Fibroblast of lung (primary cell): ENCODE data around the gene SLC25A24. TPM values are rescaled to one million over a fixed set of nuclear protein-coding genes. Genes with fewer than 3 reads are reported as not detected.

Experiments
- DNase-seq, 2 donors: peaks; one replicate each; pipeline versions ENCODE4 v3.0.0 to v3.0.0-alpha.2; 2010; ENCODE audit warnings: low read depth in 2 of 2
- H2AFZ ChIP-seq: 2 replicates; pipeline ENCODE4 v1.5.1; 2012; ENCODE audit warnings: low read length, control low read depth, inconsistent platforms
- H3K27ac ChIP-seq: 2 replicates; pipeline ENCODE4 v1.5.1; 2011; ENCODE audit warnings: low read length, control low read depth; ENCODE audit not compliant: insufficient read depth
- H3K27me3 ChIP-seq: 2 replicates; pipeline ENCODE4 v1.5.1; 2011; ENCODE audit warnings: mild to moderate bottlenecking, low read length; ENCODE audit not compliant: control insufficient read depth, insufficient read depth
- H3K36me3 ChIP-seq: 2 replicates; pipeline ENCODE4 v1.5.1; 2011; ENCODE audit warnings: low read length; ENCODE audit not compliant: control insufficient read depth, insufficient read depth
- H3K4me1 ChIP-seq: 2 replicates; pipeline ENCODE4 v1.5.1; 2011; ENCODE audit warnings: low read length; ENCODE audit not compliant: control insufficient read depth, insufficient read depth; ENCODE audit errors: extremely low read depth
- H3K4me2 ChIP-seq: 2 replicates; pipeline ENCODE4 v1.5.1; 2011; ENCODE audit warnings: low read length, control low read depth; ENCODE audit not compliant: insufficient read depth; ENCODE audit errors: extremely low read depth
- H3K4me3 ChIP-seq, 4 experiments: fragments of 200-600 bp in 1 of 4; sonication (generic) in 1 of 4; replicated peaks in 1 of 4; 2 replicates each; pipeline ENCODE4 v1.5.1; 2011 to 2016; ENCODE audit warnings: low read length in 4 of 4, low read depth in 3 of 4, mild to moderate bottlenecking in 3 of 4, control low read depth in 2 of 4, inconsistent platforms in 1 of 4, mixed read lengths in 1 of 4; ENCODE audit not compliant: insufficient read depth in 1 of 4; ENCODE audit errors: control extremely low read depth in 1 of 4
- H3K79me2 ChIP-seq: 2 replicates; pipeline ENCODE4 v1.5.1; 2012; ENCODE audit warnings: mild to moderate bottlenecking, low read length, inconsistent platforms; ENCODE audit not compliant: control insufficient read depth, insufficient read depth
- H3K9ac ChIP-seq: 2 replicates; pipeline ENCODE4 v1.5.1; 2011; ENCODE audit warnings: mild to moderate bottlenecking, low read length, control low read depth; ENCODE audit not compliant: insufficient read depth
- H3K9me3 ChIP-seq: 2 replicates; pipeline ENCODE4 v1.5.1; 2012; ENCODE audit warnings: low read depth, low read length; ENCODE audit not compliant: control insufficient read depth, insufficient read depth
- H4K20me1 ChIP-seq: 2 replicates; pipeline ENCODE4 v1.5.1; 2011; ENCODE audit warnings: low read length; ENCODE audit not compliant: control insufficient read depth, insufficient read depth; ENCODE audit errors: extremely low read depth
- EZH2 ChIP-seq: IDR thresholded peaks from 2 replicates; pipeline ENCODE4 v1.5.1; 2012; ENCODE audit warnings: low read length, control low read depth, mild to moderate bottlenecking; ENCODE audit errors: missing control alignments
- polyA plus RNA-seq, 2 donors: library from polyadenylated mRNA; depleted of rRNA in 1 of 2; stranded (reverse) in 1 of 2; unstranded in 1 of 2; fragments of >200 nt; gene quantifications; 2 replicates each; pipeline ENCODE4 v1.2.1, GENCODE V29; 2011 to 2012; ENCODE audit warnings: missing spikeins in 1 of 2
- total RNA-seq: library from RNA; depleted of rRNA; stranded (reverse); fragments of >200 nt; gene quantifications from 2 replicates; pipeline ENCODE4 v1.2.1, GENCODE V29; 2014
- TF ChIP-seq, protein P1 (sequence below), 2 donors: IDR thresholded peaks in 1 of 2; conservative IDR thresholded peaks in 1 of 2; 1 replicate in 1 of 2; 2 replicates in 1 of 2; pipeline ENCODE4 v1.5.1; 2011 to 2012; ENCODE audit warnings: low read length in 2 of 2, control low read depth in 1 of 2, inconsistent platforms in 1 of 2, low read depth in 1 of 2, mild to moderate bottlenecking in 1 of 2

Gene SLC25A24
- total and polyA plus RNA-seq, 2 donors (not counting 1 experiment from before 2014, with no cell fraction given) = 51.2 to 51.6 TPM

DNA sequence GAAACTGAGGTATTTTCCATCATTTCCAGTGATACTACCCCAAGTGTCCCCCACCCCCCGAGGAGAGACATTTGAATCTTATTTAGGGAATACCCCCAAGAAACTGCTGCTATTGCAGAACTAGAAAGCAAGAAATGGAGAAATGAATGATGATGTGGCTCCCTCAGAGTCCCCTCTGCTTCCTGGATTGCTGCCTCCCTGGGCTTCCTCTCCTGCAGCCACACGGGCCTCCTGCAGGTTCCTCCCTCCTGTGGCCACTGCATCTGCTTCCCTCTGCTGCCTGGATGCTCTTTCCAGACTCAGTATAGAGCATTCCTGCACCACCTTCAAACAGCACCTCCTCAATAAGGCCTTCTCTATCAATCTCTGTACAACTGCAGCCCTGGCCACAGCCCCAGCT is 69.3 kb downstream of the SLC25A24 start:
- H3K27ac ChIP-seq = no peak overlapping the region
- no peak for TF ChIP-seq EZH2
- TF ChIP-seq, protein P1, sequence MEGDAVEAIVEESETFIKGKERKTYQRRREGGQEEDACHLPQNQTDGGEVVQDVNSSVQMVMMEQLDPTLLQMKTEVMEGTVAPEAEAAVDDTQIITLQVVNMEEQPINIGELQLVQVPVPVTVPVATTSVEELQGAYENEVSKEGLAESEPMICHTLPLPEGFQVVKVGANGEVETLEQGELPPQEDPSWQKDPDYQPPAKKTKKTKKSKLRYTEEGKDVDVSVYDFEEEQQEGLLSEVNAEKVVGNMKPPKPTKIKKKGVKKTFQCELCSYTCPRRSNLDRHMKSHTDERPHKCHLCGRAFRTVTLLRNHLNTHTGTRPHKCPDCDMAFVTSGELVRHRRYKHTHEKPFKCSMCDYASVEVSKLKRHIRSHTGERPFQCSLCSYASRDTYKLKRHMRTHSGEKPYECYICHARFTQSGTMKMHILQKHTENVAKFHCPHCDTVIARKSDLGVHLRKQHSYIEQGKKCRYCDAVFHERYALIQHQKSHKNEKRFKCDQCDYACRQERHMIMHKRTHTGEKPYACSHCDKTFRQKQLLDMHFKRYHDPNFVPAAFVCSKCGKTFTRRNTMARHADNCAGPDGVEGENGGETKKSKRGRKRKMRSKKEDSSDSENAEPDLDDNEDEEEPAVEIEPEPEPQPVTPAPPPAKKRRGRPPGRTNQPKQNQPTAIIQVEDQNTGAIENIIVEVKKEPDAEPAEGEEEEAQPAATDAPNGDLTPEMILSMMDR (conservative IDR thresholded peaks at IDR 0.05 in 1 of 2, IDR thresholded peaks at IDR 0.05 in 1 of 2; ENCODE audit: low read depth in 1 of 2, low read length in 2 of 2) = no peak
- no peaks in the 10 kb centered on the region for H3K79me2 ChIP-seq

GRCh38 chr1:108129999-108130398 is 70.1 kb downstream of the SLC25A24 start:
- Histone ChIP-seq H3K9me3 (no peaks in the 10 kb centered on the region), H3K4me2 (no peak overlapping the region), H4K20me1 (no peaks in the 10 kb centered on the region), H3K9ac (no peak overlapping the region), H3K27me3 (no peaks in the 10 kb centered on the region), H3K4me1 (no peaks in the 10 kb centered on the region), H3K27ac (no peak overlapping the region), H3K79me2 (no peaks in the 10 kb centered on the region), H3K36me3 (peaks cover 2% of the 10 kb centered on the region), H3K4me3 (no peak overlapping the region), H2AFZ (no peak overlapping the region)
- TF ChIP-seq, protein P1 (conservative IDR thresholded peaks at IDR 0.05 in 1 of 2, IDR thresholded peaks at IDR 0.05 in 1 of 2; ENCODE audit: low read depth in 1 of 2, low read length in 2 of 2) = no peak
- no peak for TF ChIP-seq EZH2
- no peak for DNase-seq

More for the DNA sequence above, 69.3 kb downstream of the SLC25A24 start:
- H3K27me3 ChIP-seq = no peaks in the 10 kb centered on the region
- H3K36me3 ChIP-seq = peaks cover 2% of the 10 kb centered on the region
- no peak overlapping the region for H2AFZ ChIP-seq
- DNase-seq = no peak
- no peaks in the 10 kb centered on the region for H3K4me1 ChIP-seq
- no peak overlapping the region for H3K9ac ChIP-seq
- H4K20me1 ChIP-seq = no peaks in the 10 kb centered on the region
- no peak overlapping the region for H3K4me2 ChIP-seq
- no peak overlapping the region for H3K4me3 ChIP-seq
- no peaks in the 10 kb centered on the region for H3K9me3 ChIP-seq

GRCh38 chr1:108125312-108126138 is 74.6 kb downstream of the SLC25A24 start:
- Histone ChIP-seq H3K4me2 (no peak overlapping the region), H3K4me3 (no peak overlapping the region), H2AFZ (no peak overlapping the region), H3K27ac (no peak overlapping the region), H3K4me1 (no peaks in the 10 kb centered on the region), H3K27me3 (no peaks in the 10 kb centered on the region), H4K20me1 (no peaks in the 10 kb centered on the region), H3K9ac (no peak overlapping the region), H3K79me2 (no peaks in the 10 kb centered on the region), H3K9me3 (no peaks in the 10 kb centered on the region), H3K36me3 (no peaks in the 10 kb centered on the region)
- TF ChIP-seq EZH2 = no peak
- TF ChIP-seq, protein P1 (conservative IDR thresholded peaks at IDR 0.05 in 1 of 2, IDR thresholded peaks at IDR 0.05 in 1 of 2; ENCODE audit: low read depth in 1 of 2, low read length in 2 of 2) = peak; percentile 96
- peak; percentile 63 to 84 for DNase-seq
